ENCODE data around the gene CRKL. TPM values are rescaled to one million over a fixed set of nuclear protein-coding genes. Genes with fewer than 3 reads are reported as not detected.

The CRKL gene
- polyA plus RNA-seq, 3 donors: 63.1 to 65.0 (median 64.5) TPM

DNA sequence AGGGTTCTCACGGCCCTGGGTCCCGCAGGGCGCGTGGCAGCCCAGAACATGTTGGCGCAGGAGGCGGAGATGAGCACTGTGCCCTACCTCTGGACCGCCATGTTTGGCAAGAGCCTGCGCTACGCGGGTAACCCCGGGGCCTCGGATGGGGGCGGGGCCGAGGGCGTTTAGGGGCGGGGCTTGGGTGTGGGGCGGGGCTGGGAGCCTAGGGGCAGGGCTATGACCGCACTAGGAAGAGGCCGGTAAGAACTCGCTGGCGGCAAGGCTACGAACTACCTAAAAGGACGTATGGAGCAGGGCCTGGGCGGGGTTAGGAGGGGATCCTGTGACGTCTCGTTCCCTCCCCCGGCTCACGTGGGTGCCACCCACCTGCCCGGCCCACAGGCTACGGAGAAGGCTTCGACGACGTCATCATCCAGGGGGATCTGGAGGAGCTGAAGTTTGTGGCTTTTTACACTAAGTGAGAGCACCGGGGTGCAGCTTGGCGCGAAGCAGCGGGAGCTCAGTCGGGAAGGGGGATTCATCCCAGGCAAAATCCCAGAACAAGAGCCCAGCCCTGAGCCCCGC lies 62.1 kb downstream of the CRKL start:
- no peak for DNase-seq (ENCODE audit: low read depth in 3 of 3, low spot score in 2 of 3)

DNA sequence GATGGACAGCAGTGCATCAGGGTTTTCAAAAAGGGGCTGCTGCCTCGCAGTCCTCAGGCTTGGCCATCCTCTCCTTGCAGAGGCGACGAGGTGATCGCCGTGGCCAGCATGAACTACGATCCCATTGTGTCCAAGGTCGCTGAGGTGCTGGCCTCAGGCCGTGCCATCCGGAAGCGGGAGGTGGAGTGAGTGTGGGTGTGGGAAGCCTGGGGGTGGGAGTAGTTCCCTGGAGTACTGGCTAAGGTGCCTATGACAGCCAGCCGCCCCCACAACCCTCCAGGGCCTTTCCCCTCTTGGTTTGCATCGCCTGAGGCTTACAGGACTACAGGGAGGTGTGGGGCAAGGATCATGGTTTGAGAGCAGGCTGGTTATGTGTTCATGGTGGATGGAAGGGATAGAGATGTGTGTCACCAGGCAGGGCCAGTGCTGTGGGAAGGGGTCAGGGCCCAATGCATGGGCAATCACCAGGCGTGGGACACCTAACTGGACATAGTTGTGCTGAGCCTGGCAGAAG lies 62.8 kb downstream of the CRKL start:
- DNase-seq (ENCODE audit: low read depth in 3 of 3, low spot score in 2 of 3): no peak

DNA sequence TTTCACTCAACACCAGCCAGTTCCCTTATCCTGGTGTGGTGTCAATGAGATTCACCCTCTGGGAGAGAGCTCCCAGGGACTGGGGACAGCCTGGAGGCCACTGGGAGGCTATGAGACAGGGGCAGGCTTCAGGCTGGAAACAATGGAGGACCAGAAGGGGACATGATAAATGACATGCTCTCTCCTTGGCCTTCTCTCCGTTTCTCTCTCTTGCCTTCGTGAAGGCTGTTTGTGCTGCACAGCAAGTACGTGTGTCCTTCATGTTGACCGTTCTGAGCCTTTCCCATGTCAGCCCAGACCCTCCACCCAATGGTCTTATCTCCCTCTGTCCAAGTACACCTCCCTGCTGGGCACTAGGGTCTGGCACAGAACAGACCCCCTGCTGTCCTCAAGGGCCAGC lies 63.3 kb downstream of the CRKL start:
- DNase-seq (ENCODE audit: low read depth in 3 of 3, low spot score in 2 of 3): no peak

DNA sequence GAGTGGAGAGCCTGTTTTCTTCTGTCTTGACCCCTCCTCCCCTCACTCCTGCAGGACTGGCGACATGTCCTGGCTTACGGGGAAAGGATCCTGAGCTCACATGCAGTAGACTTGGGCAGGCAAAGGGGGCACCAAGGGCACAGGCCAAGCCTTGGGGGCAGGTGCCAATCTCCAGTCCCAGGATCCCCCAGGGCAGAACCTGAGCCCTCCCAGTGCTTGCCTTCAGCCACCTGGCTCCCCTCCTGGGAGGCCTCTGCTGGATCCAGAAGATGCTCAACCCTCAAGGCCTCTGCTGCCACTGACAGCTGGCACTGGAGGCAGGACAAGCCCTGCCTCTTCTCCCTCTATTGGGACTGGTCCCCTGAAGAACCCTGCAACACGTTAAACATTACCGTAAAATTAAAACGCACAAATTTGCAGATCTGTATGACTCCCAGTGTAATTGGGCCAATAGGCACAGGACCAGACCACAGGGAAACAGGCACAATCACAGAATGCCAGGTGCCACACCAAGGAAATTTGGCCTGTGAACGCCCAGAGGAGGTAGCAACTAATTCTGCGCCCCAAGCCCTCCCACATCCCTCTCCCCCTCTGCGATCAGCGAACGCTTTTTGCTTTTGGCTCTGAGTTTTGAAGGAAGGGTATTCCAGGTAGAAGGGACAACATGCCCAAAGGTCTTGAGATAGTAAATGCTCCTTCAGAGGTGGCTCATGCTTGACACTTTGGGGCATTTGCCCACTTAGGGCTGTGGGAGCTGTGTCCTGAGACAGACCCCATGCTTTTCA lies 63.9 kb downstream of the CRKL start:
- DNase-seq (ENCODE audit: low read depth in 3 of 3, low spot score in 2 of 3): no peak

DNA sequence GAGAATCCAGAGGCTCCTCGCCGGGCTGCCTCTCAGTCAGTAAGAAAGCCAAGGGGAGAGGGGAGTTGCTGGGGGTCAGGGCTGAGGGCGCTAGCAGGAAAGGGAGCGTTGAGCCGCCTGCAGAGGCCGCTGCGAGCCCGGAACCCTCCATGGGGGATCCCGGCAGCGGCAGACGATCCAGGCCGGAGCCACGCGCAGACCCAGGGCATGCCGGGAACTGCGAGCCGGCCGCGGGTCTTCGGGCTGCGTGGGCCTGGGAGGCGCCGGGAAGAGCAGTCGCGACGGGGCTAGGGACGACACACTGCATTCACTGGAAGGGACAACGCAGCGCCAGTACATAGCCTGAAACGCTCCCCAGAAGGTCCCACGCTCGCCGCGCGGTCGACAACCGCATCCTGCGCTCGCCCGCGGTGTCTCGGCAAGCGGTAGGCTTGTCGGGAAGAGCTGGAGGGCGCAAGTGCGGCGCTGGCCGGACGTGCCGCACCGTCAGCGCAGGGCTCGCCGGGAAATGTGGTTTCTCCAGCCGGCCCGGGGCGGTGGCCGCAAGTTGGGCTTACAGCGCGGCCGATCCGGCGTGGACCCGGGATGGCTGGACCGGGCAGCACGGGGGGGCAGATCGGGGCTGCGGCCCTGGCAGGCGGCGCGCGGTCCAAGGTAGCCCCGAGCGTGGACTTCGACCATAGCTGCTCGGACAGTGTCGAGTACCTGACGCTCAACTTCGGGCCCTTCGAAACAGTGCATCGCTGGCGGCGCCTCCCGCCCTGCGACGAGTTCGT lies 64.8 kb downstream of the CRKL start, which contains the start of gene LZTR1:
Gene LZTR1 (plus strand): TSS at position 511 of the 776 bp plus-strand sequence. CDS start 75 bp downstream, at position 586.
- DNase-seq (ENCODE audit: low read depth in 3 of 3, low spot score in 2 of 3): peak in 2 of 3 donors; percentile 63 to 71

DNA sequence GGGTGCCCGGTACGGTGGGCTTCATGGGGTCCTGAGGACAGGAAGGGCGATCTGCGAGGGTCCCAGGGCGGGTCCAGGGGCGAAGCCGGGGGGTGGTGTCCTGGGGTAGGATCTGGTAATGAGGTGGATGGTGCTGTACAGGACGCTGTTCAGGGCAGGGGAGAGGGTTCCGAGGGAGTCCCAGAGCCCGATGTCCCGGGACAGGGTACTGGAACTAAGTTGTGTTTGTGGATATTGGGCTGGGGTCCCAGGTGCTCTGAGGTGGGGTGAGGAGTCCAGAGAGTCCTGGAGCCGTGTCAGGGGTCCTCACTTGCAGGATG lies 65.3 kb downstream of the CRKL start:
- no peak for DNase-seq (ENCODE audit: low read depth in 3 of 3, low spot score in 2 of 3)

DNA sequence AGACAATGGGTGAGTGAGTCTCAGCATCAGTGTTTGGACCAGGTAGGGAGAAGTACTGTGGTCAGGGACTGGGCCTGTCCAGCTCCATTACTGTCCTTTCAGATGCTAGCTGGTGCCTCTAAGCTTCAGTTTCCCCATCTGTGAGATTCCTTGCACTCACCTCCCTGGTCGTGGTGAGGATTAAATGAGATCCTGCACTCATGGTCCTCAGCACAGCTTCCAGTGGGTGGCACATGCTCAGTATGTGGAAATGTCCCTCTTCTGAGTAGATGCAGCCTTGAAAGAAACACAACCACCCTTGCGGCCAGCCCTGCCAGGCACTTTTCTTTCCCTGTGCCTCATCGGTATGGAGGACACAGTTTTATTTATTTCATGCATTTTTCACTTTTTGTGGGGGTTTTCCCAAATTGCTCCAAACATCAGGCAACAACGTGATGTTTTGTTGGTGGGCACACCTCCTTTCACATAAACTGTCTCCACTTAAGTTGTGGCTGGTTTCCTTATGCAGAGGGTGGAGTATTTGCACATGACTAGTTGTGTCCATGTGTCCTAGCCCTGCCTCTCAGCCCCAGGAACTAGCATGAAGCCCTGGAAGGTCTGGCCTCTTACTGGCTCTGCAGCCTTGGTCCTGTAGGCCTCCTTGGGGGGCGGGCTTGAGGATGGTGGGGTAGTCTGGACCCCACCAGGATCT lies 66.0 kb downstream of the CRKL start:
- no peak for DNase-seq (ENCODE audit: low read depth in 3 of 3, low spot score in 2 of 3)

DNA sequence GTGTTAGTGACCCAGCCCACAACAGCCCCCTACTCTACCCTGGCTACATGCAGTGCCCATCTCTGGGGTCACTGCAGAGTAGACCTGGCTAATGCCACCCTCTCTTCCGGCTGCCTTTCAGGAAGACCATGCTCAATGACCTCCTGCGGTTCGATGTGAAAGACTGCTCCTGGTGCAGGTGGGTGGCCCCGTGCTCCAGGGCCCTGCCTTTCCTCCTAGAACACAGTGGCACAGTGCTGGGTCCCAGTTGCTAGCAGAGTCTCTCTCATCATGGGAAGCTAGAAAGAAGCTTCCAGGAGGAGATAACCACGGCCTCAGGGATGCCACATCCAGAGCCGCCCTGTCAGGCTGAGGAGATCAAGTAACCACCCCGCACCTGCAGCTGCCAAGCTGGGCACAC lies 68.5 kb downstream of the CRKL start:
- no peak for DNase-seq (ENCODE audit: low read depth in 3 of 3, low spot score in 2 of 3)

DNA sequence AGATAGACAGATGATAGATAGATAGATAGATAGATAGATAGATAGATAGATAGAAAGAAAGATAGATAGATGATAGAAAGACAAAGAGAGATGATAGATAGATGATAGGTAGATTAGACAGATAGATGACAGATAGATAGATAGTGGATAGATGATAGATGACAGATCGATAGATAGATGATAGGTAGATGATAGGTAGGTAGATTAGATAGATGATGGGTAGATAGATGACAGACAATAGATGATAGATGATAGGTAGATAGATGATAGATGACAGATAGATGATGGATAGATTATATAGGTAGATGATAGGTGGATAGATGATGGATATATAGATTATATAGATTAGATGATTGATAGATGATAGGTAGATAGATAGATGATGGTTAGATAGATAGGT lies 69.2 kb downstream of the CRKL start:
- no peak for DNase-seq (ENCODE audit: low read depth in 3 of 3, low spot score in 2 of 3)

DNA sequence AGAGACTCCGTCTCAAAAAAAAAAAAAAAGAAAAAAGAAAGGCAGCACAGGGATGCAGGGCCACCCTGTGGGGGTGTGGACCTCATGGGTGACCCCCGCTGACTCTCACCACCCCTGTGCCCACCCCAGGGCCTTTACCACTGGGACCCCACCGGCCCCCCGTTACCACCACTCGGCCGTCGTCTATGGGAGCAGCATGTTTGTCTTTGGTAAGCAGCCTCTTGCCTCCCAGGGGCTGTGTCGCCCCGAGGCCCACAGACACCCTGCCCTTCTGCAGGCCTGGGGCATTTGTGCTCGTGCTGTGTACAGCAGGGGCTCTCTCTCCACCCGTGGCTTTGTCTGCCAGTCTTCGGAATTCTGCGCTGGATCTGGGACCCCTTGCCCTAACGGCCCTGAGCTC lies 70.2 kb downstream of the CRKL start:
- no peak for DNase-seq (ENCODE audit: low read depth in 3 of 3, low spot score in 2 of 3)

DNA sequence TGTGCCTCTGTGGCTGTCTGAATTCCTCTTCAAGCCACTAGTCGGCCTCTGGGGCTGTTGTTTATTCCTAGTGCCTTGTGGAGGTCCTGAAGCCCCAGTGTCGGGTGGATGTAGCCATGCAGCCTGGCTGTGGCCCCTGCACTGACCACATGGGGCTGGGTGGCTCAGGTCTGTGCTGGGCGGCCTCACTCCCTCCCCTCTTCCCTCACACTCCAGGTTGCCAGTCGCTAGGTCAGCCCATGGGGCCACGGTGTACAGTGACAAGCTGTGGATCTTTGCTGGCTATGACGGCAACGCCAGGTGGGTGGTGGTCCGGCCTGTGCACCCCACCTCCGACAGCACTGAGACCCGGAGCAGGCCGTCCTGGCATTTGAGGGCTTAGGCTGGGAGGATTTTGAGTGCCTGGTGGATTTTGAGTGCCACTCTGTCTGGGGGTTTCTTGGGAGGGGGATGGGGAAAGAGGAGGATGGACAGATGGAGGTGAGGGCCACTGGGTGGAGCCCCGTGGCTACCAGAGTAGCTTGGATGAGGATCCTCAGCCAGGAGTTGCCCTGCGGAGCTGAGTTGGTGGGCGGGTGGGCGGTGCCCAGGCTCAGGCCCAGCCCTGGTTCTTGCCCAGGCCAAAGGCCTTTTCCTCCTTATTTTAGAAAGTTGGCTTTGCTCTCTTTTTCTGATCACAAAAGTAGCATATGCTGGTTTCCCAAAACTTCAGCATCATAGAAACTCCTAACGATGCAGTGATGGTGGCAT lies 71.5 kb downstream of the CRKL start:
- no peak for DNase-seq (ENCODE audit: low read depth in 3 of 3, low spot score in 2 of 3)

DNA sequence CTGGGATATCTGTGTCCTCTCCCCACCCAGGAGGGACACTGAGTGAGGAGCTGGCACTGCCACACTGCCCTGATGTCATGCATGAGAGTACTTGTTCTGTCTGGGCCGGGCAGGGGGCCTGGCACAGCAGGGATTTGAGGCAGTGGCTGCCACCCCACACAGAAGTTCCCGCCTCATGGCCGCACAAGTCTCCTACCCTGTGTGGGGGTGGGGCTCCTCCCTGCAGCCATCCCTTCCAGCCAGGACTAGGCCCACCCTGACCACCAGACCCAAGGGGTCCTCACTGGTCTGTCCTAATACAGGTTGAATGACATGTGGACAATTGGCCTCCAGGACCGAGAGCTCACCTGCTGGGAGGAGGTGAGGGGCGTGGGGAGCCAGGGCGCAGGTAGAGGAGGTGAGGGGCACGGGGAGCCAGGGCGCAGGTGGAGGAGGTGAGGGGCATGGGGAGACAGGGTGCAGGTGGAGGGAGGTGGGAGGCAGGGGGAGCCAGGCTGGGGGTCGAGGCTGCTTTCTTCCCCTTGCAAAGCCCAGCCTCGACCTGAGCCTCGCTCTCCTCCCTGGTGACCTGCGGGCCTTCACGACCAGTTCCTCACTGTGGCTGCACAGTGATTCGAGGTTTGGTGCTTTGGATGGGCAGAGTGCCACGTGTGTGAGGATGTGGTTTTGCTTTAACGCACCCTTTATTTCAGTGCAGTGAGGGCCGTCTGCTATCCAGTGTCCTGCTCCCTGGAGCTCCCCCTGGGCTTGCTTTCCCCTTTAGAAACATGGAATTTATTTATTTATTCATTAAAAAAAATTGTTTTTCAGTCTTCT lies 72.3 kb downstream of the CRKL start:
- DNase-seq (ENCODE audit: low read depth in 3 of 3, low spot score in 2 of 3): no peak

DNA sequence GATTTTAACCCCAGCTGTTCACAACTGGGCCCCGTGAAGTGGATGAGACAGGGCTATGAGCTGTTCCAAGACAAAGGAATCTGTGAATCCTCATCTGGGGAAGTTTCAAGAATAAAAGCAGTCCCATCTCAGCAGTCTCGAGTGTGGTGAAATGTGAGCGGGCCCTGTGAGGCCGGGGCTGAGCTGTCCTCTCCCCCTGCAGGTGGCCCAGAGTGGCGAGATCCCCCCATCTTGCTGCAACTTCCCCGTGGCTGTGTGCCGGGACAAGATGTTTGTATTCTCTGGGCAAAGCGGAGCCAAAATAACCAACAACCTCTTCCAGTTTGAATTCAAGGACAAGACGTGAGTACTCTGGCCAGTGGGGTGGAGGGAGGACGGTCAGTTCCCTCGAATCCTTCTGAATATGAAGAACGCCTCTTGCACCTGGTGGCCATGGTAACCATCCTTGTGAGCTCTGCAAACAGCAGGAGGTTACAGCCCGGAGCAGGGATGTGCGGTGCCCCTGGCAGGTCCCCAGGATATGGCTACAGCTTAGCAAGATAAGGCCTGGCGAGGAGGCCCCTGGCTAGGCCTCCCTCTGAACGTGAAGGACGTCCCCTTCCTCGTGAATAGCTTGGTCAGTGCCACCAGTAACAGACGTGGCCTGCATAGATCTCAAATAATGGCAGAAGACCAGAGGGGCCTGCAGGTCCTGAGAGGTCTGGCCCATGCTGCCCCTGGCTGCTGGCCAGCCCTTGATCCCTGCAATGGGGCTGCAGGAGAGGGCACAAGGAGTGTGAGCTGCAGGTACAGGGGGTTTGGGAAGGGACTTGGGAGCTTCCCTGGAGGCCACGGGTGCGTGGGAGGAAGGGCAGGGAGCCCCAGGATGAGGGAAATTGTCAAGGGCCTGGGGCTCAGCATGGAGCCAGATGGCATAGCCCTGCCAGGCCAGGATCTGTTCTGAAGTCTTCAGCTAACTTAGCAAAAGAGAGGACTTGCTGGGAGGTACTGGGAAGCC lies 73.3 kb downstream of the CRKL start:
- DNase-seq (ENCODE audit: low read depth in 3 of 3, low spot score in 2 of 3): no peak

DNA sequence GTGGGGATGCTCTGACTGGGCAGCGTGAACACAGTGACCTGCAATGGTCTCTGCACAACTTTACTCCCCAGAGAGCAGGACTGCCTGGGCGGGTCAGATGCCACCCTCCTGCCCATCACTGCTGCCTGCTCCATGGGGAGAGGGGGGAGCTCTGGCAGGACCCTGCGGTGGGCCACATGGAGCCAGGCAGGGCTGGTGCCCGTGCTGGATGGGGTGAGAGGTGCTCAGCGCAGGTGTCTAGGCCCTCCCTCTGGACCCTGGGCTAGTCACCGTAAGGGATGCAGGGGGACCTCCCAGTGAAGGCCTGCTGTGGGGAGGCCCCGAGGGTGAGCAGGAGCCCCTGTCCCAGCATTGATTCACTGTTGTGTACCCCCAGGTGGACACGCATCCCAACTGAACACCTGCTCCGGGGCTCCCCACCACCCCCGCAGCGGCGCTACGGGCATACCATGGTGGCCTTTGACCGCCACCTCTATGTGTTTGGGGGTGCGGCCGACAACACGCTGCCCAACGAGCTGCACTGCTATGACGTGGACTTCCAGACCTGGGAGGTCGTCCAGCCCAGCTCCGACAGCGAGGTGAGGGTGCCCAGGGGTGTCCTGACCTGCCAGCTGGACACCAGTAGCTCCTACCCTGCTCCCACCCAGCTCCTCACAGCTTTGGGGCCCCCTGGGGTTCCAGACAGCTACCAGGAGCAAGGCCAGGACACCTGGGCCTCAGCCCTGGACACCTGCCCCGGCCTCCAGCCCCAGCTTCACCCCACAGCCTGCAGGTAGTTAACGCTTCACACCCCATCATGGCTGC lies 74.2 kb downstream of the CRKL start:
- no peak for DNase-seq (ENCODE audit: low read depth in 3 of 3, low spot score in 2 of 3)

DNA sequence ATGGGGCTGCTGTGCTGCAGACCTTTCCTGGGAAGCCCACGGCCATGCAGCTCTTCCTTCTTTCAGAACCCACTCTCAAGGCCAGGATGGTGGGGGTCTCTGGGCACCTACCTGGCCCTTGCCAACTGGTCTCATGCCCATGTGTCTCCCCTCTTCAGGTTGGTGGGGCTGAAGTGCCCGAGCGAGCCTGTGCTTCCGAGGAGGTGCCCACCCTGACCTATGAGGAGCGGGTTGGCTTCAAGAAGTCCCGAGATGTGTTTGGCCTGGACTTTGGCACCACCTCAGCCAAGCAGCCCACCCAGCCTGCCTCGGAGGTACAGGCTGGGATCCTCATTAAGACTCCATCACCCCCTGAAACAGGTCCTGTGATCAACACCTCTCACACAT lies 74.8 kb downstream of the CRKL start:
- no peak for DNase-seq (ENCODE audit: low read depth in 3 of 3, low spot score in 2 of 3)

DNA sequence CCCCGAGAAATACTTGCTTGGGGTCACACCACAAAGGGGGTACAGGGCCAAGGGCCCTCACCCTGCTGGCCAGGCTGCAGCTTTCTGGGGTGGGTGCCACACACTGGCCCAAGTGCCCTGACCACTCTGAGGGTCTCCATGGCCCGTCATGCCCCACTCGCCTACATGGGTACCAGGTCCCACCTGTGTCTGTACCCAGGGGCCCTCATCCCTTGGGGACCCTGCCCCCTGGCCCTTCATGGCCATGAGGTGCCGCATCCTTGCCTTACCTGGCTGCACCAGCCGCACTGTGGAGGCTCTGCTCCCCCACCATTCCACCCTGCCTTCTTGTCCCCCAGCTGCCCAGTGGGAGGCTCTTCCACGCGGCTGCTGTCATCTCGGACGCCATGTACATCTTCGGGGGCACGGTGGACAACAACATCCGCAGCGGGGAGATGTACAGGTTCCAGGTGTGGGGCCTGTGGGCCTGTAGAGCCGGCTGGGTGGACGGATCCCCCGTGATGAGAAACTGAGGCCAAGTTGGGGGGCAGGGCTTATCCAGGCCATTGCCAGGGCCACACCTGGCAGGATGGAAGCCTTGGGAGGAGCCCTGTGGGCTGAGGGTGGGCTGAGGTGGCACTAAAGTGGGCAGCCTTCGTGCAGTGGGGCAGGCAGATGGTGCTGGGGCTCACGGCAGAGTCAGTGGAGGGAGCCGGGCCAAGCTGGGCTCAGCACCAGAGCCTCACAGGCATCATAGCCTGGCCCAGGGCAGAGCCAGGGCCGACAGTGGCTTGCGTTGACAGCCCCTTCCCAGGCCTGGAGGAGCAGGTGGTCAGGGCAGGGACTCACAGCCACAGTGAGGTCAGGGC lies 75.5 kb downstream of the CRKL start:
- DNase-seq (ENCODE audit: low read depth in 3 of 3, low spot score in 2 of 3): no peak

Data from right renal cortex interstitium (tissue), 3 donors.